IMR-90 (cell line): ENCODE data around the gene RIMS1. TPM values are rescaled to one million over a fixed set of nuclear protein-coding genes. Genes with fewer than 3 reads are reported as not detected.
A peak's percentile ranks its signal among the peaks of the same experiment; 100 is the strongest.

Experiments used
- ATAC-seq: fragments of 200-7000 bp; cut with Tn5 transposase; 2 replicates; pipeline ENCODE4 v1.9.1; 2020; ENCODE audit warnings: low read depth, mild to moderate bottlenecking, moderate library complexity
- BruUV-seq: library from RNA; stranded (reverse); fragments of 400-500 nt; replicated peaks from 2 replicates; lab custom pipeline; 2021; lab: Mats Ljungman, UMichigan
- CTCF ChIA-PET: fragments of 300-600 bp; formaldehyde crosslinking; extraction: SDS; loops from one replicate; lab custom pipeline; 2021; ENCODE audit warnings: antibody characterized with exemption; lab: Yijun Ruan, JAX
- POLR2A ChIA-PET: fragments of 300-600 bp; sonication (Branson Sonifier 250); formaldehyde crosslinking; loops from one replicate; lab custom pipeline; 2022; ENCODE audit warnings: antibody characterized with exemption; ENCODE audit not compliant: unreplicated experiment; lab: Charles Lee
- DNase-seq: peaks from one replicate; pipeline ENCODE4 v3.0.0; 2013
- H2AFZ ChIP-seq: replicated peaks from 2 replicates; pipeline ENCODE3; 2013; ENCODE audit warnings: low read length, mild to moderate bottlenecking; ENCODE audit not compliant: poor library complexity
- H2AK5ac ChIP-seq: 2 replicates; pipeline ENCODE4 v1.6.1; 2013; ENCODE audit warnings: low read depth, low read length, inconsistent platforms
- H2AK9ac ChIP-seq: replicated peaks from 2 replicates; pipeline ENCODE3; 2013; ENCODE audit warnings: mild to moderate bottlenecking, low read depth, low read length, moderate library complexity; ENCODE audit not compliant: poor library complexity
- H2BK120ac ChIP-seq: 2 replicates; pipeline ENCODE4 v1.6.1; 2013; ENCODE audit warnings: low read depth, low read length, inconsistent platforms
- H2BK15ac ChIP-seq: 3 replicates; pipeline ENCODE4 v1.6.1; 2013; ENCODE audit warnings: low read depth, low read length, inconsistent platforms
- H2BK20ac ChIP-seq: 2 replicates; pipeline ENCODE4 v1.6.1; 2013; ENCODE audit warnings: low read depth, mild to moderate bottlenecking, inconsistent platforms, low read length, moderate library complexity
- H2BK5ac ChIP-seq: 2 replicates; pipeline ENCODE4 v1.6.1; 2013; ENCODE audit warnings: mild to moderate bottlenecking, low read depth, low read length, inconsistent platforms; ENCODE audit not compliant: poor library complexity, severe bottlenecking
- H3K14ac ChIP-seq: replicated peaks from 2 replicates; pipeline ENCODE4 v1.6.1; 2013; ENCODE audit warnings: low read depth, low read length, inconsistent platforms
- H3K18ac ChIP-seq: 2 replicates; pipeline ENCODE4 v1.6.1; 2013; ENCODE audit warnings: low read depth, low read length, control low read depth
- H3K23ac ChIP-seq: 2 replicates; pipeline ENCODE4 v1.6.1; 2013; ENCODE audit warnings: low read depth, low read length, inconsistent platforms
- H3K27ac ChIP-seq: 2 replicates; pipeline ENCODE4 v1.5.1; 2013; ENCODE audit warnings: mild to moderate bottlenecking, control low read depth, low read length; ENCODE audit not compliant: insufficient read depth
- H3K27me3 ChIP-seq: 2 replicates; pipeline ENCODE4 v1.6.1; 2013; ENCODE audit warnings: low read length; ENCODE audit not compliant: control insufficient read depth, insufficient read depth
- H3K36me3 ChIP-seq: 2 replicates; pipeline ENCODE4 v1.6.1; 2013; ENCODE audit warnings: low read length, mixed read lengths; ENCODE audit not compliant: control insufficient read depth, insufficient read depth
- H3K4ac ChIP-seq: 2 replicates; pipeline ENCODE4 v1.6.1; 2013; ENCODE audit warnings: low read depth, low read length, inconsistent platforms
- H3K4me1 ChIP-seq: 2 replicates; pipeline ENCODE4 v1.6.1; 2013; ENCODE audit warnings: low read length, mixed read lengths; ENCODE audit not compliant: control insufficient read depth, insufficient read depth
- H3K4me2 ChIP-seq: 2 replicates; pipeline ENCODE4 v1.6.1; 2013; ENCODE audit warnings: low read depth, mild to moderate bottlenecking, control low read depth, low read length, moderate library complexity
- H3K4me3 ChIP-seq: 2 replicates; pipeline ENCODE4 v1.5.1; 2013; ENCODE audit warnings: low read depth, mild to moderate bottlenecking, control low read depth, low read length, moderate library complexity; ENCODE audit not compliant: insufficient read depth
- H3K56ac ChIP-seq: 2 replicates; pipeline ENCODE4 v1.6.1; 2013; ENCODE audit warnings: low read length, inconsistent platforms; ENCODE audit not compliant: insufficient read depth; ENCODE audit errors: extremely low read depth
- H3K79me1 ChIP-seq, 2 experiments: 2 replicates each; pipeline ENCODE4 v1.6.1; 2013; ENCODE audit warnings: low read length in 2 of 2, inconsistent platforms in 1 of 2, low read depth in 1 of 2
- H3K9ac ChIP-seq: 2 replicates; pipeline ENCODE4 v1.6.1; 2013; ENCODE audit warnings: low read depth, low read length, control low read depth
- H3K9me1 ChIP-seq: 2 replicates; pipeline ENCODE4 v1.6.1; 2013; ENCODE audit warnings: low read length, inconsistent platforms; ENCODE audit not compliant: insufficient read depth
- H3K9me3 ChIP-seq: 2 replicates; pipeline ENCODE4 v1.6.1; 2013; ENCODE audit warnings: low read length; ENCODE audit not compliant: control insufficient read depth, insufficient read depth
- H4K20me1 ChIP-seq: 2 replicates; pipeline ENCODE4 v1.6.1; 2013; ENCODE audit warnings: low read length, inconsistent platforms; ENCODE audit not compliant: insufficient read depth
- H4K5ac ChIP-seq: 2 replicates; pipeline ENCODE4 v1.6.1; 2013; ENCODE audit warnings: mild to moderate bottlenecking, low read depth, low read length, control low read depth
- H4K8ac ChIP-seq, 2 experiments: 2 replicates each; pipeline ENCODE4 v1.6.1; 2013; ENCODE audit warnings: low read depth in 2 of 2, low read length in 2 of 2, control low read depth in 1 of 2, inconsistent platforms in 1 of 2
- H4K91ac ChIP-seq: 2 replicates; pipeline ENCODE4 v1.6.1; 2013; ENCODE audit warnings: low read depth, low read length, inconsistent platforms; ENCODE audit not compliant: insufficient read depth
- MAFK ChIP-seq: IDR thresholded peaks from 2 replicates; pipeline ENCODE4 v1.6.1; 2012; ENCODE audit warnings: low read depth, low read length, improper control_type of control experiment
- MXI1 ChIP-seq: IDR thresholded peaks from 2 replicates; pipeline ENCODE4 v1.6.1; 2012; ENCODE audit warnings: low read depth, mild to moderate bottlenecking, low read length, moderate library complexity, borderline replicate concordance
- NFE2L2 ChIP-seq: fragments of 150-350 bp; IDR thresholded peaks from 2 replicates; pipeline ENCODE4 v1.6.1; 2016; ENCODE audit warnings: low read depth, mild to moderate bottlenecking, low read length
- POLR2A ChIP-seq: IDR thresholded peaks from 2 replicates; pipeline ENCODE4 v1.6.1; 2012; ENCODE audit warnings: mild to moderate bottlenecking, low read depth, low read length
- RAD21 ChIP-seq: IDR thresholded peaks from 2 replicates; pipeline ENCODE4 v1.6.1; 2012; ENCODE audit warnings: low read length, improper control_type of control experiment
- RCOR1 ChIP-seq: IDR thresholded peaks from 2 replicates; pipeline ENCODE4 v1.6.1; 2012; ENCODE audit warnings: mild to moderate bottlenecking, low read length, improper control_type of control experiment; ENCODE audit not compliant: insufficient replicate concordance
- RFX5 ChIP-seq: IDR thresholded peaks from 2 replicates; pipeline ENCODE4 v1.8.0; 2012; ENCODE audit warnings: low read depth, mild to moderate bottlenecking, low read length, moderate library complexity
- WGBS, 2 experiments: methylation state at CpG; one replicate each; pipeline versions ENCODE4 v1.1.5 to v1.1.7; 2013; ENCODE audit warnings: missing lambda C conversion rate in 2 of 2; ENCODE audit not compliant: insufficient read length in 1 of 2; ENCODE audit errors: extremely low coverage in 2 of 2; 5-methylcytosine and 5-hydroxymethylcytosine counted together
- dilution Hi-C: fragments of 300-500 bp; cut with HindIII; formaldehyde crosslinking; loops from one replicate; pipeline ENCODE4 v1.14.3; 2018; ENCODE audit warnings: low sequenced_read_pairs; ENCODE audit not compliant: unreplicated experiment
- in situ Hi-C: fragments of 300-500 bp; cut with MboI; formaldehyde crosslinking; loops from 3 replicates; pipeline ENCODE4 v1.14.3; 2019; ENCODE audit warnings: low sequenced_read_pairs, inconsistent platforms, mixed read lengths
- intact Hi-C: fragments of 100-400 bp; cut with micrococcal nuclease; formaldehyde crosslinking; loops from 2 replicates; pipeline ENCODE4 v1.10.0; 2022
- polyA plus RNA-seq, 3 experiments: library from polyadenylated mRNA; depleted of rRNA; stranded (reverse); fragments of >200 nt; gene quantifications; 2 replicates each; pipeline ENCODE4 v1.2.3, GENCODE V29; 2012; ENCODE audit warnings: low replicate concordance in 1 of 3
- total RNA-seq: library from RNA; depleted of rRNA; stranded (reverse); fragments of >200 nt; gene quantifications from 2 replicates; pipeline ENCODE4 v1.2.3, GENCODE V29; 2012

Gene RIMS1
- total and polyA plus RNA-seq, 2 of the 4 experiments (the other 2 are of a cell fraction), result 0.44 to 3.8 TPM

DNA sequence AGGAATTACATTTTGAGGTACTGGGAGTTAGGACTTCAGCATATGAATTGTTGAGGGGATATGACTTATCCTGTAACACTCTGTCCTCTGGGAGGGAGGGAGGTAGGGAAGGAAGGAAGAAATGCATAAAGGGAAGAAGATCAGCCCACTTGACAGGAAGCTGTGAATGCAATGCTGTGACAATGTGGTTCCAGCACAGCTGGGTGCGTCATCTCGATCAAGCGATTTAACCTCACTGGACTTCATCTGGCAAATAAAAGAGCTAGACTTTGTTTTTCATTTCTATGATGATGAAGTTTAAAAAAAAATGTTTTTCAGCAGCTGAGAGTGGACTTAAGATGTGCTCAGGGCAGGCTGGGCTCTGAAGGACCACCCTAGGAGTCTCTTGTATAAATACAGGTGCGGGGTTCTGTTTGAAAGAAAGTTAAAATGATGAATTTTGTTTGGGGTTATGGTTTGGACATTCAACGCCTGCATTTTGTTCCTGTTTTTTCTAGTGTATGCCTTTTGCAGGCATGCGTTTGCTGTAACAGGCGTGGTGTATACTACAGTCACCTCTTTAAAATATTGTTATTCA, 178.1 kb downstream of the RIMS1 start:
- Histone ChIP-seq H3K4ac (no peak overlapping the region), H3K36me3 (no peaks in the 10 kb centered on the region), H2BK5ac (no peak overlapping the region), H4K91ac (no peak overlapping the region), H4K20me1 (no peaks in the 10 kb centered on the region), H3K27ac (no peak overlapping the region), H2BK120ac (no peak overlapping the region), H3K9me3 (no peaks in the 10 kb centered on the region), H4K8ac (no peak overlapping the region), H3K4me2 (no peak overlapping the region), H3K56ac (no peak overlapping the region), H3K23ac (no peak overlapping the region), H2AFZ (no peak overlapping the region), H3K14ac (no peak overlapping the region), H2AK9ac (no peak overlapping the region), H3K9ac (no peak overlapping the region), H2AK5ac (no peak overlapping the region), H3K4me1 (no peaks in the 10 kb centered on the region), H4K5ac (no peak overlapping the region), H3K4me3 (no peak overlapping the region), H3K9me1 (peaks cover 5% of the 10 kb centered on the region; the same call in 1 of the 2 replicates), H2BK15ac (no peak overlapping the region), H3K18ac (no peak overlapping the region), H3K27me3 (peaks cover 10% of the 10 kb centered on the region), H3K79me1 (no peaks in the 10 kb centered on the region), H2BK20ac (no peak overlapping the region)
- ChIA-PET CTCF (no interaction called here), POLR2A (no interaction called here)
- dilution Hi-C loops, result no loop called here
- no peak for TF ChIP-seq POLR2A
- no peak for TF ChIP-seq RAD21
- no peak for TF ChIP-seq MXI1
- no peak for TF ChIP-seq NFE2L2
- no peak for TF ChIP-seq RCOR1
- TF ChIP-seq RFX5, result no peak
- TF ChIP-seq MAFK, result no peak
- in situ Hi-C loops, result no loop called here
- intact Hi-C loops, result no loop called here
- no CpG with 5 or more reads among the region's 7 CpGs for WGBS, 2 experiments
- no peak for ATAC-seq
- DNase-seq, result peak; percentile 10
- BruUV-seq, result no TSS peak
